ENCODE data around the gene BMERB1. TPM values are rescaled to one million over a fixed set of nuclear protein-coding genes. Genes with fewer than 3 reads are reported as not detected.

BMERB1 gene
- total RNA-seq, 4 donors from 2014 or later, result 75.6 to 103 (median 92.9) TPM

- 96% methylated on average over 4 of the region's 4 CpGs for WGBS
- Histone ChIP-seq H3K36me3 (peaks cover 0 to 4% (median 2%) of the 10 kb centered on the region in 4 donors), H3K4me1 (peaks cover 0 to 27% (median 11%) of the 10 kb centered on the region in 4 donors), H3K27me3 (no peaks in the 10 kb centered on the region), H3K27ac (replicated peaks in 1 of 4) (peak overlapping the region in 1 of 4 donors; percentile 42), H3K4me3 (no peak overlapping the region), H3K9me3 (no peaks in the 10 kb centered on the region)
- no peak for DNase-seq (ENCODE audit: extremely low spot score)
- TF ChIP-seq POLR2AphosphoS5 (IDR thresholded peaks at IDR 0.05) (no peak), EP300 (IDR thresholded peaks at IDR 0.05) (no peak), CTCF (IDR thresholded peaks at IDR 0.05) (no peak), POLR2A (IDR thresholded peaks at IDR 0.05; ENCODE audit: low read depth) (no peak)
- intact Hi-C loops (cut with DNase I), result no loop called here
These were observed 141.1 kb downstream of the BMERB1 start for GRCh38 chr16:15575293-15576049.

GRCh38 chr16:15576960-15577958, 142.9 kb downstream of the BMERB1 start:
- 91% methylated on average over 20 of the region's 20 CpGs for WGBS
- intact Hi-C loops (cut with DNase I), result no loop called here
- no peak for DNase-seq (ENCODE audit: extremely low spot score)
- Histone ChIP-seq H3K4me1 (peaks cover 0 to 31% (median 14%) of the 10 kb centered on the region in 4 donors), H3K4me3 (no peak overlapping the region), H3K27me3 (no peaks in the 10 kb centered on the region), H3K27ac (replicated peaks in 1 of 4) (peak overlapping the region in 1 of 4 donors; percentile 60), H3K36me3 (peaks cover 6 to 20% (median 10%) of the 10 kb centered on the region in 4 donors), H3K9me3 (no peaks in the 10 kb centered on the region)
- TF ChIP-seq CTCF (IDR thresholded peaks at IDR 0.05) (no peak), POLR2A (IDR thresholded peaks at IDR 0.05; ENCODE audit: low read depth) (no peak), POLR2AphosphoS5 (IDR thresholded peaks at IDR 0.05) (no peak), EP300 (IDR thresholded peaks at IDR 0.05) (no peak)

GRCh38 chr16:15578824-15579223, 144.4 kb downstream of the BMERB1 start:
- no peak overlapping the region for H3K4me3 ChIP-seq

More at GRCh38 chr16:15578824-15579223, 144.4 kb downstream of the BMERB1 start:
- Histone ChIP-seq H3K27me3 (no peaks in the 10 kb centered on the region), H3K27ac (replicated peaks in 1 of 4) (no peak overlapping the region), H3K36me3 (peaks cover 6 to 36% (median 23%) of the 10 kb centered on the region in 4 donors), H3K9me3 (no peaks in the 10 kb centered on the region), H3K4me1 (peaks cover 0 to 30% (median 11%) of the 10 kb centered on the region in 4 donors)
- no peak for DNase-seq (ENCODE audit: extremely low spot score)
- WGBS, result 90% methylated on average over 4 of the region's 4 CpGs
- intact Hi-C loops (cut with DNase I), result no loop called here
- TF ChIP-seq EP300 (IDR thresholded peaks at IDR 0.05) (no peak), CTCF (IDR thresholded peaks at IDR 0.05) (no peak), POLR2A (IDR thresholded peaks at IDR 0.05; ENCODE audit: low read depth) (no peak), POLR2AphosphoS5 (IDR thresholded peaks at IDR 0.05) (no peak)
